Karpas-422 (cell line): ENCODE data around the gene SLC43A2. TPM values are rescaled to one million over a fixed set of nuclear protein-coding genes. Genes with fewer than 3 reads are reported as not detected.

ENCODE experiments used
- DNase-seq: peaks from one replicate; pipeline ENCODE4 v3.0.0-alpha.2; 2015
- H2AFZ ChIP-seq: fragments of 200-600 bp; sonication (generic); 2 replicates; pipeline ENCODE4 v1.6.1; 2014; ENCODE audit warnings: antibody characterized with exemption, low read length, mixed read lengths
- H3K27ac ChIP-seq: fragments of 200-600 bp; sonication (generic); 2 replicates; pipeline ENCODE4 v1.5.1; 2014; ENCODE audit warnings: mild to moderate bottlenecking, low read length, moderate library complexity
- H3K27me3 ChIP-seq: fragments of 200-600 bp; sonication (generic); 2 replicates; pipeline ENCODE4 v1.6.1; 2014; ENCODE audit warnings: low read length, mixed read lengths
- H3K36me3 ChIP-seq: fragments of 200-600 bp; sonication (generic); 2 replicates; pipeline ENCODE4 v1.6.1; 2014; ENCODE audit warnings: low read length, mixed read lengths; ENCODE audit not compliant: insufficient read depth
- H3K4me1 ChIP-seq: fragments of 200-600 bp; sonication (generic); 2 replicates; pipeline ENCODE4 v1.6.1; 2014; ENCODE audit warnings: mild to moderate bottlenecking, low read length, mixed read lengths
- H3K4me2 ChIP-seq: fragments of 200-600 bp; sonication (generic); 2 replicates; pipeline ENCODE4 v1.6.1; 2014; ENCODE audit warnings: low read length, low read depth, mild to moderate bottlenecking; ENCODE audit not compliant: poor library complexity, severe bottlenecking
- H3K4me3 ChIP-seq: fragments of 200-600 bp; sonication (generic); 2 replicates; pipeline ENCODE4 v1.5.1; 2014; ENCODE audit warnings: mild to moderate bottlenecking, antibody characterized with exemption, low read length, mixed read lengths
- H3K79me2 ChIP-seq: fragments of 200-600 bp; sonication (generic); 2 replicates; pipeline ENCODE4 v1.6.1; 2014; ENCODE audit warnings: mild to moderate bottlenecking, low read length, mixed read lengths
- H3K9ac ChIP-seq: fragments of 200-600 bp; sonication (generic); 2 replicates; pipeline ENCODE4 v1.6.0; 2014; ENCODE audit warnings: low read length
- H3K9me2 ChIP-seq: fragments of 200-600 bp; sonication (generic), shearing (Covaris generic); replicated peaks from 2 replicates; pipeline ENCODE4 v1.6.0; 2014; ENCODE audit warnings: mild to moderate bottlenecking, low read length, moderate library complexity; ENCODE audit not compliant: insufficient read depth
- H3K9me3 ChIP-seq: fragments of 300-700, 200-600 bp; sonication (generic); 2 replicates; pipeline ENCODE4 v1.6.1; 2014; ENCODE audit warnings: low read length, mixed read lengths
- H4K20me1 ChIP-seq: fragments of 200-600 bp; sonication (generic); 2 replicates; pipeline ENCODE4 v1.6.1; 2014; ENCODE audit warnings: mild to moderate bottlenecking, antibody characterized with exemption, low read length, low read depth; ENCODE audit not compliant: insufficient read depth
- total RNA-seq: library from RNA; depleted of rRNA; stranded (reverse); fragments of >200 nt; shearing (Covaris generic); gene quantifications from 2 replicates; pipeline ENCODE4 v1.2.3, GENCODE V29; 2014; ENCODE audit warnings: low replicate concordance

SLC43A2 gene
- total RNA-seq, 1 experiment from 2014 or later: 10.0 TPM

GRCh38 chr17:1582374-1582773, 46.3 kb downstream of the SLC43A2 start:
- no peak for DNase-seq
- H3K9me3 ChIP-seq: no peaks in the 10 kb centered on the region
- no peaks in the 10 kb centered on the region for H4K20me1 ChIP-seq
- no peaks in the 10 kb centered on the region for H3K27me3 ChIP-seq
- H3K4me2 ChIP-seq: no peak overlapping the region
- peaks cover 9% of the 10 kb centered on the region for H3K4me1 ChIP-seq
- H3K9me2 ChIP-seq: no peaks in the 10 kb centered on the region
- no peak overlapping the region for H3K27ac ChIP-seq
- H2AFZ ChIP-seq: no peak overlapping the region
- H3K4me3 ChIP-seq: no peak overlapping the region
- H3K36me3 ChIP-seq: 0 out of 2 replicates have a peak, but pooled peaks cover 2% of the 10 kb centered on the region
- H3K9ac ChIP-seq: no peak overlapping the region
- no peaks in the 10 kb centered on the region for H3K79me2 ChIP-seq

- no peaks in the 10 kb centered on the region for H3K9me2 ChIP-seq
- no peaks in the 10 kb centered on the region for H4K20me1 ChIP-seq
- H3K4me2 ChIP-seq: no peak overlapping the region
- H3K9ac ChIP-seq: no peak overlapping the region
- H3K4me1 ChIP-seq: peaks cover 10% of the 10 kb centered on the region
- H3K4me3 ChIP-seq: no peak overlapping the region
- no peaks in the 10 kb centered on the region for H3K9me3 ChIP-seq
- DNase-seq: no peak
- 0 out of 2 replicates have a peak, but pooled peaks cover 2% of the 10 kb centered on the region for H3K36me3 ChIP-seq
- H3K79me2 ChIP-seq: no peaks in the 10 kb centered on the region
- no peaks in the 10 kb centered on the region for H3K27me3 ChIP-seq
- H3K27ac ChIP-seq: no peak overlapping the region
- H2AFZ ChIP-seq: no peak overlapping the region
Measured at GRCh38 chr17:1580979-1581676, 47.5 kb downstream of the SLC43A2 start.

DNA sequence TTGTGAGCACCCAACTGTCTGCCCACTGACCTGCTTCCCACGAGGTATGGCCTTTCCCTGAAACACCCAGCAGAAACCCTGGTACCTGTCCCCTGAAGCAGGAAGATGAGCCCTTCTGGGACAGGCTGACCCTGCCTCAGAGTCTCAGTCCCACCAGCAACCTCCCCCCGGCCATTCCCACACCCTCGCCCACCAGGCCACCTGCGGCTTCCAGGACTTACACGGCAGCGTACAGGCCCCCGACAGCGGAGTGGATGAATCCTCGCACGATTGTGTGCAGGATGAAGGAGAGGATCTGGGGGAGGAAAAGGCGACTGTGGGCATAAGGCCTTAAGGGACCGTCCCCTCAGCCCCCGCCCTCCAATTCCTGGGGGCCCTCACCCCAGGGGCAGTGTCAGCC, 50.6 kb downstream of the SLC43A2 start:
- no peak overlapping the region for H3K4me3 ChIP-seq

GRCh38 chr17:1577583-1578013, 51.0 kb downstream of the SLC43A2 start:
- Histone ChIP-seq H3K79me2 (no peaks in the 10 kb centered on the region), H3K27ac (0 out of 2 replicates have a peak overlapping the region, but pooled peaks have one; percentile 5), H3K4me3 (no peak overlapping the region), H3K9me3 (no peaks in the 10 kb centered on the region), H4K20me1 (no peaks in the 10 kb centered on the region), H3K4me2 (no peak overlapping the region), H3K27me3 (no peaks in the 10 kb centered on the region), H2AFZ (peak overlapping the region; percentile 49; the same call in 1 of the 2 replicates), H3K4me1 (peaks cover 10% of the 10 kb centered on the region), H3K9me2 (no peaks in the 10 kb centered on the region), H3K9ac (peak overlapping the region; percentile 41; the same call in 1 of the 2 replicates), H3K36me3 (0 out of 2 replicates have a peak, but pooled peaks cover 2% of the 10 kb centered on the region)
- peak; percentile 59 for DNase-seq

More for the DNA sequence above, 50.6 kb downstream of the SLC43A2 start:
- Histone ChIP-seq H3K4me1 (peaks cover 10% of the 10 kb centered on the region), H4K20me1 (no peaks in the 10 kb centered on the region), H3K27me3 (no peaks in the 10 kb centered on the region), H3K9ac (no peak overlapping the region; the same call in 1 of the 2 replicates), H3K4me2 (no peak overlapping the region), H3K79me2 (no peaks in the 10 kb centered on the region), H3K9me3 (no peaks in the 10 kb centered on the region), H3K9me2 (no peaks in the 10 kb centered on the region), H2AFZ (peak overlapping the region; percentile 49; the same call in 1 of the 2 replicates), H3K36me3 (0 out of 2 replicates have a peak, but pooled peaks cover 2% of the 10 kb centered on the region), H3K27ac (0 out of 2 replicates have a peak overlapping the region, but pooled peaks have one; percentile 5)
- no peak for DNase-seq

DNA sequence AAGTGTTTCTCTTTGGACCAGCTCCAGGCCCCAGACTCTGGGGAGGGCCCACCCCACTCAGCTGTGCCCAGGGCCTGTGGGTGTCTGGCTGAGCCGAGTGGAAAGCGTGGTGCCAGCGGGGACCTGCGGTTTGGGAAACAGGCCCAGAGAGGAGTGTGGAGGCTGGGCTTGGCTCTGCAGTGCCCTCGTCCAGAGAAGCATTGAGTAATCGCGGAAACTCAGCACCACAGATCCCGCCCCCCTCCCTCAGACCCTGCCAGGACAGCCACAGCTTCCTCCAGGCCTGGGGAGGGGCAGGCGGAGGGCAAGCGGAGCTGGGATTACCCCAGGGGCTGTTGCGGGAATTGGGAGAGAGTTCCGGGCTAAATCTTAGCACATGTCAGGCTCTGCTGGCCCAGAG, 51.5 kb downstream of the SLC43A2 start:
- Histone ChIP-seq H3K9ac (no peak overlapping the region), H2AFZ (no peak overlapping the region), H3K27me3 (no peaks in the 10 kb centered on the region), H4K20me1 (no peaks in the 10 kb centered on the region), H3K9me2 (no peaks in the 10 kb centered on the region), H3K36me3 (0 out of 2 replicates have a peak, but pooled peaks cover under 1% of the 10 kb centered on the region), H3K79me2 (no peaks in the 10 kb centered on the region), H3K4me2 (no peak overlapping the region), H3K4me3 (no peak overlapping the region), H3K4me1 (peaks cover 10% of the 10 kb centered on the region), H3K9me3 (no peaks in the 10 kb centered on the region), H3K27ac (no peak overlapping the region)
- no peak for DNase-seq

- H3K9me2 ChIP-seq: no peaks in the 10 kb centered on the region
- no peak overlapping the region for H2AFZ ChIP-seq
- H3K4me1 ChIP-seq: peaks cover 10% of the 10 kb centered on the region
- H3K36me3 ChIP-seq: no peaks in the 10 kb centered on the region
- no peaks in the 10 kb centered on the region for H3K79me2 ChIP-seq
- H3K4me3 ChIP-seq: no peak overlapping the region
- no peaks in the 10 kb centered on the region for H3K27me3 ChIP-seq
- no peaks in the 10 kb centered on the region for H3K9me3 ChIP-seq
- no peak overlapping the region for H3K27ac ChIP-seq
- no peak overlapping the region for H3K4me2 ChIP-seq
- H3K9ac ChIP-seq: no peak overlapping the region
- no peaks in the 10 kb centered on the region for H4K20me1 ChIP-seq
- no peak for DNase-seq
Measured at GRCh38 chr17:1576500-1576899, 52.1 kb downstream of the SLC43A2 start.

GRCh38 chr17:1574697-1575471, 53.8 kb downstream of the SLC43A2 start:
- Histone ChIP-seq H4K20me1 (no peaks in the 10 kb centered on the region), H3K4me3 (no peak overlapping the region), H2AFZ (no peak overlapping the region), H3K36me3 (no peaks in the 10 kb centered on the region), H3K27me3 (no peaks in the 10 kb centered on the region), H3K4me1 (peaks cover 10% of the 10 kb centered on the region), H3K9me3 (no peaks in the 10 kb centered on the region), H3K27ac (no peak overlapping the region), H3K9ac (no peak overlapping the region), H3K9me2 (no peaks in the 10 kb centered on the region), H3K4me2 (no peak overlapping the region), H3K79me2 (no peaks in the 10 kb centered on the region)
- DNase-seq: no peak
